SU-DHL-6 (cell line): ENCODE measurements around the gene ACAA2.

ENCODE experiments used
- EZH2phosphoT487 ChIP-seq: fragments of 200-600 bp; sonication (generic), shearing (Covaris generic); conservative IDR thresholded peaks from 2 replicates; pipeline ENCODE4 v1.6.1; 2018; ENCODE audit warnings: mild to moderate bottlenecking, antibody characterized with exemption, low read length, moderate library complexity, mixed read lengths
- TF ChIP-seq, protein P1 (sequence below): fragments of 200-600 bp; sonication (generic); IDR thresholded peaks from one replicate; pipeline ENCODE4 v1.5.1; 2017; ENCODE audit warnings: antibody characterized with exemption, mild to moderate bottlenecking, low read length, moderate library complexity; ENCODE audit not compliant: insufficient read depth, poor library complexity, severe bottlenecking

DNA sequence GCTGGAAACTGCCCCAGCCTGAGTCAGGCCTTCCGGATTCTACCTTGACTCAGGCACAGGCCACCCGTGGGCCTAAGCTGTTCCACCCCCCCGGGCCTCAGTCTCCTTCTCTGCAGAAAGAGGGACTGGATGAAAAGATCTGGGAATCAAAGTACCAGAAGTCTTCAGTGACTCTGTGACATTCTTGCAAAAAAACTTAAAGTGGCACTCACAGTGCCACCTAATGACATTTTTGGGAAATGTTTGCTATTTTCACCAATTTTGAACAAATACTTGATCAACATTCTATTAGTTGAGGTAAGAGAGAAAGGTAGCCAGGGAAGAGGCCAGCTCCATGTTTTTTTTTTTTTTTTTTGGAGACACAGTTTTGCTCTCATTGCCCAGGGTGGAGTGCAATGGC, 48.3 kb upstream of the ACAA2 start:
- TF ChIP-seq, protein P1, sequence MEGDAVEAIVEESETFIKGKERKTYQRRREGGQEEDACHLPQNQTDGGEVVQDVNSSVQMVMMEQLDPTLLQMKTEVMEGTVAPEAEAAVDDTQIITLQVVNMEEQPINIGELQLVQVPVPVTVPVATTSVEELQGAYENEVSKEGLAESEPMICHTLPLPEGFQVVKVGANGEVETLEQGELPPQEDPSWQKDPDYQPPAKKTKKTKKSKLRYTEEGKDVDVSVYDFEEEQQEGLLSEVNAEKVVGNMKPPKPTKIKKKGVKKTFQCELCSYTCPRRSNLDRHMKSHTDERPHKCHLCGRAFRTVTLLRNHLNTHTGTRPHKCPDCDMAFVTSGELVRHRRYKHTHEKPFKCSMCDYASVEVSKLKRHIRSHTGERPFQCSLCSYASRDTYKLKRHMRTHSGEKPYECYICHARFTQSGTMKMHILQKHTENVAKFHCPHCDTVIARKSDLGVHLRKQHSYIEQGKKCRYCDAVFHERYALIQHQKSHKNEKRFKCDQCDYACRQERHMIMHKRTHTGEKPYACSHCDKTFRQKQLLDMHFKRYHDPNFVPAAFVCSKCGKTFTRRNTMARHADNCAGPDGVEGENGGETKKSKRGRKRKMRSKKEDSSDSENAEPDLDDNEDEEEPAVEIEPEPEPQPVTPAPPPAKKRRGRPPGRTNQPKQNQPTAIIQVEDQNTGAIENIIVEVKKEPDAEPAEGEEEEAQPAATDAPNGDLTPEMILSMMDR = no peak
- no peak for TF ChIP-seq EZH2phosphoT487
